Lung microvascular endothelial cell (primary cell): ENCODE data around the gene PSAPL1. TPM values are rescaled to one million over a fixed set of nuclear protein-coding genes. Genes with fewer than 3 reads are reported as not detected.
"Not testable (repeated sequence)": the region's sequence is repeated elsewhere in the genome, so short reads cannot be mapped to it uniquely, and the experiment has no call there.

Experiments
- DNase-seq, 2 donors: peaks; one replicate each; pipeline versions ENCODE4 v3.0.0 to v3.0.0-alpha.2; 2010; ENCODE audit warnings: low read depth in 2 of 2
- total RNA-seq: library from RNA; depleted of rRNA; stranded (reverse); fragments of >200 nt; gene quantifications from 2 replicates; pipeline ENCODE4 v1.2.1, GENCODE V29; 2014

The PSAPL1 gene
- total RNA-seq, 1 donor from 2014 or later, result not detected

- no peak for DNase-seq
Measured at GRCh38 chr4:7458477-7458876, 23.7 kb upstream of the PSAPL1 start.

GRCh38 chr4:7458066-7458425, 23.3 kb upstream of the PSAPL1 start:
- no peak for DNase-seq

DNA sequence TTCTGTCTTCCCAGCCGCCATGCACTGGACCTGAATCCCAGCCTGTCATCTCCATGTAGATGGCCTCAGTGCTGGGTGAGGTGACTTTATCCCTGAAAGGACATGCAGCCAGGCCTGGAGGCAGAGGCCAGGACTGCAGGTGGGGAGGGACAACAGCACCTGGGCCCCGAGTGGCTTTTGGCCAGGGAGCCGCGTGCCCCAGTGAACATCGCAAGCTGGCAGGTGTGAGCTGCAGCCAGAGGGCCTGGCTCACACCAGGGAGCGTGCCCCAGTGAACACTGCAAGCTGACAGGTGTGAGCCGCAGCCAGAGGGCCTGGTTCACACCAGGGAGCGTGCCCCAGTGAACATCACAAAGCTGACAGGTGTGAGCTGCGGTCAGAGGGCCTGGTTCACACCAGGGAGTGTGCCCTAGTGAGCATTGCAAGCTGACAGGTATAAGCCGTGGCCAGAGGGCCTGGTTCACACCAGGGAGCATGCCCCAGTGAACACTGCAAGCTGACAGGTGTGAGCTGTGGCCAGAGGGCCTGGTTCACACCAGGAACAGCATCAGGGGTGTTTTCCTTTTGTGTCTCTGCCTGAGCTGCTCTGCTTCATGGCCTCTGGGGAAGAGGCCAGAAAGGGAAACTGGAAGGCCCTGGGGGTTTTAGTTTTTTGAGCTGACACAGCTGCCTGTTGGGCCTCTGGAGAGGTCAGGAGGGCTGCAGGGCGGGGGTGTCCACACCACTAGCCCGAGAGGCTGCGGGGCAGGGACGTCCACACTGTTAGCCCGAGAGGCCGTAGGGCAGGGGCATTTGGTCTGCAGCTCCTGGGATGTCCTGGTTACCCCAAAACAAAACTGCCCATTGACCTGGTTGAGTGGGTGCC, 22.7 kb upstream of the PSAPL1 start:
- DNase-seq, result no peak

DNA sequence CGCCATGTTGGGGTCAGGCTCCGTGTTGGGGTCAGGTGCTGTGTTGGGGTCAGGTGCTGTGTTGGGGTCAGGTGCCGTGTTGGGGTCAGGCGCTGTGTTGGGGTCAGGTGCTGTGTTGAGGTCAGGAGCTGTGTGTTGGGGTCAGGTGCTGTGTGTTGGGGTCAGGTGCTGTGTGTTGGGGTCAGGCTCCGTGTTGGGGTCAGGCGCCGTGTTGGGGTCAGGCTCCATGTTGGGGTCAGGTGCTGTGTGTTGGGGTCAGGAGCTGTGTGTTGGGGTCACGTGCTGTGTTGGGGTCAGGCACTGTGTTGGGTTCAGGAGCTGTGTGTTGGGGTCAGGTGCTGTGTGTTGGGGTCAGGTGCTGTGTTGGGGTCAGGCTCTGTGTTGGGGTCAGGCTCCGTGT, 18.1 kb upstream of the PSAPL1 start:
- not testable (repeated sequence) for DNase-seq

- no peak for DNase-seq
Measured at GRCh38 chr4:7451800-7452199, 17.1 kb upstream of the PSAPL1 start.

DNA sequence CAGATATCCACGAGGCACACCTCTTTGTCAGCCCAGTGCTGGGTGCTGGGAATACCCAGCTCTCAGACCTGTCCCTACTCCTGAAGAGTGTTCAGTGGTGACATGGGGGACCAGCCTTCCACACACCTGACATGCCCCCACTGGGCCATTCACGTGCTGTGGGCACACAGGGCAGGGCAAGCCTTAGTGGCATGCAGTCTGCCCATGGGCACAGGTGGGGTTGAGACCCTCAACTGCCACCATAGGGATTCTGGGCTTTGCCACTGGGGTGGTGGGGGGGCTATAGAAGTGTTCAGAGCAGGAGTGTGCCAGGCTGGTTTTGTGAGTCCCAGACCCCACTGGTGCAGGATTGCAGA, 16.7 kb upstream of the PSAPL1 start:
- no peak for DNase-seq

GRCh38 chr4:7450775-7451433, 16.2 kb upstream of the PSAPL1 start:
- no peak for DNase-seq

DNA sequence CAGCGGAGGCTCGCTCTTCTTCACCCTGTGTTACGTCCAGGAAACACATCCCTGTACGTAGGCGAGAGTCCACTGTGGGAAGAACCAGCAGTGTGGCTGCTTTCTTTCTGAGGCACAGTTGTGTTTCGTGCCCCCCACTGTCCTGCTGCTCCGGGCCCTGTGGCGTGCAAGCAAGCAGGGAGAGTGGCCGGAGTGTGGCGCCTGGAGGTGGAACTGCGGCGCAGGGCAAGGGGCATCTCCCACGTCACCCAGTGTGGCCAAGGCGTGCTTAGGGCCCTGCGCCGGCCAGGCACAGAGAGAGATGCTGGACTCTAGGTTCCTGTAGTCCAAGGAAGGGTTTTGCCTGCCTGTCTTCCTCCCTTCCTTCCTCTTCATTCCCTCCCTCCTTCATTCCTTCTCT, 13.3 kb upstream of the PSAPL1 start:
- DNase-seq, result no peak

DNA sequence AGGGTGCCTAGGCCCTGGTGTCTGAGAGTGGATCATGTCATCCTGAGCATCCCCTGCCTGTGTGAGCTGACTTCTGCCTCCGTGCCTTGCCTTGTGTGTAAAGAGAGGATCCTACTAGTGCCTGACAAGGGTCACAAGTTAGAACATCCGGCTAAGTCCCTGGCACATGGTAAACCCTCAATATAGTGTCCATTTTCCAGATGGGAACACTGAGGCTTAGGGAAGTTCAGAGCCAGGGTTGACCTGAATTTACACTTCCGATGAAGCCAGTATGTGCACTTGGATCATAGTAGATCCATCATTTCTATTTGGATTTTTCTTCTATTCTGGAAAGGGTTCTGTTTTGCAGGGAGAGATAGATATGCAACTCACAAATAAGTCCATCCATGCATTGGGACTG, 12.5 kb upstream of the PSAPL1 start:
- no peak for DNase-seq

GRCh38 chr4:7444731-7445130, 10.0 kb upstream of the PSAPL1 start:
- no peak for DNase-seq

GRCh38 chr4:7444314-7444713, 9.6 kb upstream of the PSAPL1 start:
- no peak for DNase-seq

- no peak for DNase-seq
Measured at GRCh38 chr4:7442574-7443162, 7.9 kb upstream of the PSAPL1 start.

DNA sequence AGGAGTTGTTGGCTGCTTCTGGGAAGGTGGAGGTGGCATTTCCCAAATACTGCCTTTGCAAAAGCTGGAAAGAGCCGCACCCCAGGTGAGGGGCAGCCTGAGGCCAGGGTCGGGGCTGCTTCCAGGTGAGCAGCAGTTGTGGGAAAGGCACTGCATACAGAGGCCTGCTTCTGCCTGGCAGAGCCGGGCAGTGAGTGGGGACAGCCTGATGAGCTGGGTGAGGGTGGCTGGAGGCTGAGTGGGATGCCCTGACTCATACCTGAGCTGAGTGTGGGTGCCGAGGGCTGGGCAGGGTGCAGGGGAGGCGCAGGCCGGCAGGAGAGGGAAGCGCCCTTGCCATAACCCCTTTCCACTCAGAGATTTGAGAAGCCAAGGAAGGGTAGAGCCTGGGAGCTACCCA, 6.5 kb upstream of the PSAPL1 start:
- DNase-seq, result no peak

- DNase-seq, result no peak
Measured at GRCh38 chr4:7439699-7440098, 5.0 kb upstream of the PSAPL1 start.

DNA sequence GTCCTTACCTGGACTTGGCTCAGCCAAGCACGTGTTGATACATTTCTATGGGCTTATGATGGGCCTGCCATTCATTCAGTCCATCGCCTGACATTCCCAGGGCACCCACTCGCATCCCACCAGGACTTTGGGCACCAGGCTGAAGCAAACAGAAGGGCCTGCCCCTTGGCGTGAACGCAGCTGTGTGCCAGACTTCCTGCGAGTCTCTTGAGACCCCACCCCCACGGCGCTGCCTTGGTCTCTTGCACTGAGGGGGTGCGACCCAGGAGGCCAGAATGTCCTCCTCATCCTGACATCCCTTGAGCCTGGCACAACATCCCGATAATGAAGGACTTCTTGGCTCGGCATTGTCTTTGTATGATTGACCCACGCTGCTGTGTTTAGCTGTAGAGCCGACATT, 1.5 kb upstream of the PSAPL1 start:
- DNase-seq, result no peak

DNA sequence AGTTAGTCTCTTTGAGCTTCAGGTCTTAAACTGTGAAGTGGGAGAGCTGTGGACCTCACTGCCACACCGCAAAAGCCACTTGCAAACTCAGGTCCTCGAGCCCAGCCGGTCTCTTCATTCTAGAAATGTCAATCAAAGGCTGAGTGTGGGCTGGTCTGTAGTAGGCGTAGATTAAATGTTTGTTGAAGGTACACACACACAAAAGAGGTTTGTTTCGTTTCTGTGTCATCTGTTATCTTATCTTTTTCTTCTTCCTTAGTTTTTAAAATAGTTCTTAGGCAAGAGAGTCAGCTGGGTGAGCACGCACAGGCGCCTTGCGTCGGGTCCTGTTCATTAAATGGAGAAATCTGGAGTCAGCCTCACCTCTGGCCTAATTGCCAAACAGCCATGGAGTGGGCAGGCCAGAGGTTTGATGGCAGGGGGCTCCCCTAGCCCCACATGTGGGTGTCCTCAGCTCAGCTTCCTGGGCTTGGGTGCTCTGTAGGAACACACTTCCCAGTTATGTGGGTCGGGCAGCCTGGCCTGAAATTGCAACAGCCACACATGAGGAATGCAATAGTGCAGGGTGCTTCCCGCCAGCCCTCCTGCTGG, 836 bp upstream of the PSAPL1 start:
- DNase-seq, result no peak

GRCh38 chr4:7434141-7434765, 477 bp downstream of the PSAPL1 start:
- DNase-seq, result no peak

DNA sequence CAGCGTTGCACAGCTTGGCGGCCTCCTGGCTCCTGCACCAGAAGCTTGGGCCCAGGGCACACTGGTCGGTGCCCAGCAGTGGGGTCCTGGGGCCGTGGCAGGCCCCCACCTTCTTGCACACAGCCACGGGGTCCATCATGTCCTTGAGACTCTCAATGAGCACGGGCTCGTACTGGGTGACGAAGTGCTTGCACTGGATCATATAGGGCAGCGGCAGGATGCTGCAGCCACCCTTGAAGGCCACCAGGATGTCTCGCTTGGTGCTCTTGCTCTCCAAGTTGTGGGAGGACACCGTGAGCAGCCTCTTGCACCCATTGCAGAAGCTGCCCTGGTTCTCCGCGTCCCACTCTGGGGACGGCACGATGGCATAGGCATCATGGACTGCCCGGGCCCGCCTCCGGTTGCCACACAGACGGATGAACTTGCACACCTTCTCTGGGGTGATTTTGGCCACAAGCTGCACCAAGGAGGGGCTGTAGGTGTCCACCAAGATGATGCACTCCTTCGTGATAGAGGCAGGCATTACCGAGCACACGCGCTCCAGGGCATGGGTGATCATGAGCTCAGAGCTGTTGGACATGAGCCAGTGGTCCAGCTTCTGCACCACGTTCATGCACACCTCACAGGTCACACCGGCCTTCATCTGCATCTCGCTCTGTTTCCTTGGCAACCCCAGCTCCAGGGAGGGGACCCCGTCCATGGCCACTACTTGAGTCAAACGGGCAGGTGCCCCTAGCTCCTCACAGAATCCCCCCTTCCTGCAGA, 1.2 kb downstream of the PSAPL1 start:
- DNase-seq, result no peak

GRCh38 chr4:7432531-7433375, 2.0 kb downstream of the PSAPL1 start:
- no peak for DNase-seq
